HG02759 (cell line): ENCODE measurements around the gene TRAP1.

Source experiments
- ATAC-seq: cut with Tn5 transposase; IDR thresholded peaks from one replicate; pipeline ENCODE4 v1.9.1; 2021; ENCODE audit warnings: mild to moderate bottlenecking, moderate library complexity; ENCODE audit not compliant: unreplicated experiment

Gene TRAP1

DNA sequence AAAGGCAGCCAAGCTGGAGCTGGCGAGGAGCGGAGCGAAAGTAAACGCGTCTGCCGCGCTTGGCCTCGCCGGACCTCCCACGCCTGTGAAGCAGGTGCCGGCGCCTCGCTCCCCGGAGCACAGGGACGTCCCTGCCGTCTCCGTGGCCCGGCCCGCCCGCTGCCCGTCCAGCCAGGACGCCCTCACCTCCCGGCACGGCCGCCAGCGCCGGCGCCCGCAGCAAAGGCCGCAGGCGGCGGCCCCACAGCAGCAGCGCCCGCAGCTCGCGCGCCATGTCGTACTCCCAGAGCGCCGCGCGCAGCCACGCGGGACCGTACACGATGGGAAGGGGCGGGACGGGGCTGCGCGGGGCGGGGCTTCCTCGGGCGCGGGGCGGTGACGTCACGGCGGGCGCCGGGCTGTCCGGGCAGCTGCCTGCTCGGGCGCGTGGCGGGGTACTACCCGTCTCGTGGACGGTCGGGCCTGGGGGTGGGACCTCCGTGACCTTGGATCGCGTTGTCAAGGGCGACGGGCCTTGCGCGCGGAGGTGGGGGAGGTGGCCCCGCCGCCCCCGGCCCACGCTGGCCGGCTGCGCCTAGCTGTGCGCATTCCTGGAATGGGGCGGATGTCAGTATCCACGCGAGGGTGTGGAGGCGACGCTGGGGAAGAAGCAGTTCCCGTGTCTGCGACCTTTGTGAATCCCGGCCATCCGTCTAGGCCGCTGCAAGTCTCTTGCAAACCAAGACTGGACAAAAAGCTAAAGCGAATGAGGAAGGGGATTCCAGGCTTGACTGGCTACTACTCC, at the start of gene TRAP1:
TSS of gene TRAP1 (minus strand) at position 290 of the 784 bp plus-strand sequence. CDS start at position 274, 16 bp downstream.
- peak; percentile 93 for ATAC-seq

DNA sequence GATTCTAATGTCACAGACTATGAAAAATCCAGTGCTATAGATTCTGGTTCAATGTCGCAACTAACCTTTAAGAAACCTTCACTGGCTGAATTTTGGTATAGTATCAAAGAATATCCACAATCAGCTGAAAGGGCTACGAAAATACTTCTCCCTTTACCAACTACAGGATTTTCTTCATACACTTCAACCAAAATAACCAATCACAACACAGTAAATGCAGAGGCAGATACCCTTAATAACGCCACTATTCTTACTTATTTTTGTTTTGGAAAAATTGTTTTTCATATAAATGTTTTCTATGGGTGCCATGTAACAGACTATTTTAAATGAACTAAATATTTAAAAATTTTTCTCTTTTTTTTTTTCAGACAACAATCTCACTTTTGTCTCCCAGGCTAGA, 48.9 kb upstream of the TRAP1 start:
- no peak for ATAC-seq

DNA sequence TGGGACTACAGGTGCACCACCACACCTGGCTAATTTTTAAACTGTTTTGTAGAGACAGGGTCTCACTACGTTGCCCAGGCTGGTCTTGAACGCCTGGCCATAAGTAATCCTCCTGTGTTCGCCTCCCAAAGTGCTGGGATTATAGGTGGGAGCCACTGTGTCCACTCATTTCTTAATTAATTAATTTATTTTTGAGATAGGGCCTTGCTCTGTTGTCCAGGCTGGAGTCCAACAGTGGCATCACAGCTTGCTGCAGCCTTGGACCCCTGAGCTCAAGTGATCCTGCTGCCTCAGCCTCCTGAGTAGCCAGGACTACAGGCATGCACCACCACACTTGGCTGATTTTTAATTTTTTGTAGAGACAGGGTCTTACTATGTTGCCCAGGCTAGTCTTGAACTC, 47.1 kb upstream of the TRAP1 start:
- no peak for ATAC-seq

DNA sequence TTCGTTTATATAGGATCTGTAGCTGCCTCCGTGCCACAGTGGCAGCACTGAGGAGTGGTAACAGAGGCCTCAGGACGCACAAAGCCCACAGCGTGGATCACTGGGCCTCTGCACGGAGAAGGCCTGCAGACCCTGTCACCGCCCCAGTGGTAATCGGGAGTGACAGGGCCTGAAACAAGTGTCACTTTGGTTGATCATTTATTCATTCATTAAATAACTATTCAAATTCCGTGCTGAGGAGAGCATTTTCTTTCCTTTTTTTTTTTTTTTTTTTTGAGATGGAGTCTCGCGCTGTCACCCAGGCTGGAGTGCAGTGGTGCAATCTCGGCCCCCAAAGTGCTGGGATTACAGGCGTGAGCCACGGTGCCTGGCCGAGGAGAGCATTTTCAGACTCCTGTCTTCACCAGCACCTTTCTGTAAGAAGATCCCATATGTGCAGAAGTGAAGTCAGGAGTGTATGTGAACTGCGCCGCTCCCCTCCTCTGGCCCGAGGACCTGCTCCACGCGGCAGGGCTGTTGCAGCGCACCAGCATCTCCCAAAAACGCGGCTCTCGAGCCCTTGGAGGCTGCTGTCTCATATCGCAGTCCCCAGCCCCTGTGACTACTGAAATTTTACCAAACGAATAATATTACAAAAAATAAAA, 44.9 kb upstream of the TRAP1 start:
- no peak for ATAC-seq

DNA sequence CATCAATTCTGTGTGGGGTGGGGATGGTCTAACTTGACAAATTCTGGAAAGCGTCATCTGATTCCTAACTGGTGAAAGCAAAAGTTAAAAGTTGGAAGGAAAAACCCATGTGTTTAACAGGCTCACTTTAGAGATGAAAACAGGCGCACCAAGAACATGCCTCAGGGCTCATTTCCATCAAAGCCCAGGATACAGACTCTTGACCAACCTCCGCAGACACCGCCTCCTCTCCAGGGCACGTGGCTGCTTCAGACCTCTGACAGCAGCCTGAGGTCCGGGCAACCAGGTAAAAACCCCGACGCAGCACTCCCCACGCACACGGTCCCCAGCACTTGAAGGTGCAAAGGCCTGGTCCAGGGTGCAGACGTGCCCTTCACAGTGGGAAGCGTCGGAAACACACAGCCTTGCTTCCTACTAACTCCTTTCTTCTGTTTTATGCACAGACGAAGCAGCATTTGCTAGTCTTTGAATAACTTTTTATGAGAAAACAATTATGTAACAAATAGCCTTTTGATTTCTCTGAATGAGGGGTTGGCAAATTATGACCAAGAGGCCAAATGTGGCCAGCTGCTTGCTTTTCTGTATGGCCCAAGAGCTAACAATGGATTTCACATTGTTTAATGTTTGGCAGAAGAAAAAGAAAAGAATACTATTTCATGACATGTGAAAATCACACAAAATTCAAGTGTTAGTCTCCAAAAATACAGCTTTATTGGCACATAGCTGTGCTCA, 44.2 kb upstream of the TRAP1 start:
- ATAC-seq: no peak

DNA sequence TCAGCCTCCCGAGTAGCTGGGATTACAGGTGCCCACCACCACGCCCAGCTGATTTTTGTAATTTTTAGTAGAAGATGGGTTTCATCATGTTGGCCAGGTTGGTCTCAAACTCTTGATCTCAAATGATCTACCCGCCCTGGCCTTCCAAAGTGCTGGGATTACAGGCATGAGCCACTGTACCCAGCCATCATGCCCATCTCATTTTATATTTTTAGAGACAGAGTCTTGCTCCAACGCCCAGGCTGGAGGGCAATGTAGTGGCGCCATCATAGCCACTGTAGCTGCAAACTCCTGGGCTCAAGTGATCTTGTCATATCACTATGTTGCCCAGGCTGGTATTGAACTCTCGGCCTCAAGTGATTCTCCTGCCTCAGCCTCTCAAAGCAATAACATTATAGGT, 43.2 kb upstream of the TRAP1 start:
- no peak for ATAC-seq

DNA sequence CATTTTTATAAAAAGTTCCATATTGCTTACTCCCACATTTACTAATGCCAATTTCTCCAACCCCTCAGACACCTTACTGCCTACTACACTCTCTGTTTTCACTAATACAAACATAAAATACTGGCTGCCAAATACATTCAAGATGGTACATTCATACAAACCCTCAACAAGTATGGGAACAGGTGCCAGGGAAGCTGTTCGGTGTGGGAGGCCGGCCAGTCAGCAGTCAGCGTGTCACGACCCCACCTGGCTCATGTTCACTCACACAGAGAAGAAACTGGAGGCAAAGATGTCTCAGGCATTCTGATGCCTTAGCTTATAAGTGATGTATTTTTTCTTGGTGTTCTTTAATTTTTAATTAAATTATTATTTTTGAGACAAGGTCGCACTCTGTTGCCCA, 42.4 kb upstream of the TRAP1 start:
- ATAC-seq: no peak

DNA sequence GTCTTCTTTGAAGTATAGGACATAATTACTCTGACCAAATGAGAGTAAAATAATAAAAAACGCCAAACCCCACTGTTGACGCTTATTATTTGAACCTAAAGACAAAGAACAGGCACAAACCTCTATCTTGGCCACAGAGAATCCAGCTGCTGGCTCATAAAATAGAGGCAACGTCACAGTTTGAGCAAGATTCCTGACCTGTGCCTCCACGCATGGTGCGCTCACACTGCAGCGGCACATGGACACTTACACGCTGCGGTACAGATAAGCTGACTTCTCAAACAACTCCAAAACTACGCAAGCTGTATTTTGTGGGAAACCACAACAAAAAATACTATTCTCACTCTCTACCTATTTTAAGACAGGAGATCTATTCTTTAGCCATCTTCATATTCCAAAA, 38.8 kb upstream of the TRAP1 start:
- no peak for ATAC-seq

DNA sequence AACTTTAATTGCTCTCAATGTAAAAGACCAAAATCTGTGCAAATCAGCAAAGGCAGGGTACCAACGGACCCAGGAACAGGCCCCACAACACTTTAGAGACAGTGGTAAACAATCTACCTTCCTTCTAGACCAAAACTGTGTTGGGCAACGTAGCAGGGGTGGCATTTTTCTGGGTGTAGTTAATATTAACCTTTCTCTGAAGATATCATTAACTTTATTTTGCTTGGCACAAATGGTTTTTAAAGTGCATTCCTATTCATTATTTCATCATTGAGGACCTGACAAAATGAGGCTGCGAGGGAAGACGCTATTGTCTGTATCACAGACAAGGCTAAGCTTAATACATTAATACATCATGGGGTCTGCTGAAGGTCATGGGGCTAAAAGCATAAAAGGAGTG, 37.9 kb upstream of the TRAP1 start:
- no peak for ATAC-seq

DNA sequence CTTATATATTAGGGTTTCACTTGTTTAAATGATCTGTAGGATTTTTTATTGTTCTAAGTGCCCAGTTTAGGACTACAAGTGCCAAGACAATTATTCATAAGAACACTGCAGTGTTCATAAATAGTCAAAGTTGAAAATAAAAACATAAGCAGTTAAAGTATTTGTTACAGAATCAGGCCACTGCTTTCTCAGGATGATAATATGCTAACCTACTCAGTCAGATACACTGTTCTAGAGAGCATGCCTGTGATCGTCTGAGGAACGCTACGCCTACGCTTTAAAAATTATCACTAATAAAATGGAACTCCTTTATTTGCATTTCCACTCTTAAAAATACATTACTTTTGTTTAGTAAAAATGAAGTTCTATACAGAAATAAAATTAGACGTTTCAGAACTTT, 37.4 kb upstream of the TRAP1 start:
- ATAC-seq: no peak

DNA sequence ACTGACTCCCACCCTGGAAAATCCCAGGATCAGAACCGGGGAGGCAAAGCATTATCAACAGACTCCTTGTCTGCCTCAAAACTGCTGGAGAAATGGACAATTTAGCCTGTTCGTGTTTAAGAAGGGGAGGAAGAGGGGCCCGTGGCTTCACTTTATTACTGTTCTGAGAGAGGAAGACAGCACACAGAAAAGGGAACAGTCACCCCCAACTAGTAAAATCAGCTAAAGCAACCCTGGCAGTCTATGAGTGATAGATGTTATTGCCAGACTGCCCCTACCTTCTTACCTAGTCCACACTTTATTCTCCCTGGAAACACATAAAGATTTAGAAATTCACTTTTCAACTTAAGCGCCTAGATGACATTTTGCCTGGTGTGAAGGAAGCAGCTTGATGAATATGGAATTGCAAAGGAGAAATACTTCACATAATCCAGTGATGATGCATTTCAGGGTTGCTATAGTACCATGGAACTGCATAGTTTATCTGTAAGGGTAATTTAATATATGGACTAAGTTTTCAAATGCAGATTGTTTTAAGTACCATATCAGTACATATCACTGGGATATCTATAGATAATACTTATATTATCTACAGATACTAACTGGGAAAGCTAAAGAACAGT, 36.9 kb upstream of the TRAP1 start:
- no peak for ATAC-seq

DNA sequence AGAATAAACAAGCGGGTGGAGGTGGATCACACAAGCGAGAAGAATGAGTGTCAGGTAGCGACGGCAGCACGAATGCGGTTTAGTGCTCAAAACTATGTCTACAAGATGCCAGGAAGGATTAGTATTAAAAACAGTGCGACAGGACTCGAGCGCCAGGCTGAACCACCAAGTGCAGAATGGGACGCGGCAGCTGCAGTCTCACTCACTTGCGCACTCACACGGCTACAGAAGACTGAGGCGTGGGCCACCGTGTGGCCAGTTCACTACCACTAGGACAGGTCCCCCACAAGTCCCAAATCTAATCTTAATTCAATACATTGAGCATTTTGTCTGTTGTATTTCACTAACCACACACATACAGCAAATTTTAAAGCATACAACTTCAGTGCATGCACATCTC, 35.7 kb upstream of the TRAP1 start:
- ATAC-seq: no peak

DNA sequence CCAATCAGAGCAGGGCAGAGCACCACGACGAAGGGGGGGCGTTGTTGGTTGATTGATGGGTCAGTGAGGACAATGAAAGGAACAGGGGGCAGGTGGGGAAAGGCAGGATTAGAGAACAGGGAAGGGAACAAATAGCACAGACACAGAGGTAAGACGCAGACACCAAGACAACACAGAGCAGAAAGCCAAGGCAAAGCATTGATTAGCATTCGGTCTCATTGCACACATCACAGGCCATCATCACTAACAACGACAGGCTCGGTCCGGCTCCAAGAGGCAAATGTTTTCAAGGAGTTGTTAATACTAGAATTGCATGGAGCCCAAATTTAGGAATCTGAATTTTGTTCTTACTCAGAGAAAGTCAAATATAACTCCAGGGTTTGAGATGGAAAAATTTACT, 34.6 kb upstream of the TRAP1 start:
- ATAC-seq: no peak

DNA sequence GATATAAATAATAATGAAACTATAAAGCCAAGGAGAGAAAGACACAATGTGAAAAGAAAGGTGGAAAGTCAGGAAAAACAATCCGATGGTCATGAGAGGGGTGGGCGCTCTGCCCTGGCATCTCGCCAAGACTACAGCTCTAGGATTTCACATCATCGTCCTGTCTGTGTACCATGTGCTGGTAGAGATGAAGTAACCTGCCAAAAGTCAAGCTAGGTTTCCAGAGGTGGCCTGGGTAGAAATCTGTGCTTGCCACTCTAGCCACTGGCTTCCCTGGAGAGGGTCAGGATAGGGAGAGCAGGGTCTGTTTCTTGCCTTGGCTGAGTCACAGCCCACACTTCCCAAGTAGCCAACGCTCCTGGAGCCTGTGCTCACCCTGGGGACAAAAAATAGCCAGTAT, 31.0 kb upstream of the TRAP1 start:
- ATAC-seq: no peak

DNA sequence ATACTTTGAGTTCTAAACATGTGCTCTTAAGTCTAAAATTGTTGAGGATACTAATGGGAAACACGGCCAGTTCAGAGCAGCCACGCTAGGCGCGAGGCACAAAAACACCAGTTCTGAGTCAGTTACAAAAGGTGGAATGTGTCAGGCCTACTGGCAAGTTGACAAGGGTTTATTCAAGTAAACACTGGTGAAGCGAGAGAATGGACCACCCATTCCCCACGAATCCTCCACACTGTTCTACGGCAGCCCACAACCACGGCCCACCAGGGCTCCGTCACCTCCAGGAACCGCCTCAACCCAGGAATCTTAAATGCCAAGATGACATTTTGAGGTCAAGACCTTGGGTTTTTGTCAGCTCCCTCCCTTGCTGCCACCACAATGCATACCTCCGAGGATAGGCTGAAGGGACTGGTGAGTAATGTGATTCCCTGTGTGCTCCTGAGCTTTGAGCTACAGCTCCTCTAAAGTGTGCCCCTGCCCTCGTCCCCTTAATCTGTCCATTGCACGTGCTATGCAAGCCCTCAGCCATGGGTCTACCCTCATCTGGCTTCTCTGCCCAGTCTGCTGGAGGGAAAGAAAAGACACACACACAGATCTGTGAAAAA, 28.5 kb upstream of the TRAP1 start:
- no peak for ATAC-seq

DNA sequence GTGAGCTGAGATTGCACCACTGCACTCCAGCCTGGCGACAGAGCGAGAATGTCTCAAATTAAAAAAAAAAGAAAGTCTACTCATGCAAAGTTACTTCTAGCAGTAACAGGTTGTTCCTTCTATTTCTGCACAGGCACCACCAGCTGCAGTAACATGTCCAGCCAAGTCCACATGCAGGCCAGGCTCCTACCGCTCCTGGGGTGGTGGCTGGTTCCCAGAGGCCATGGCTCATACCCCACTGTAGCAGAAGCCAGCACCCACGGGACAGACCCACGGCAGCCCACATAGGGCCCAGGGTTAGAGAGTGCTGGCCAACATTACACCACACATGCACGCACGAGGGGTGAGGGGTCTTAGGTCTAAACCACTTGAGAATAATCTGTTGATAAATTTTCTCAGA, 26.7 kb upstream of the TRAP1 start:
- ATAC-seq: no peak

DNA sequence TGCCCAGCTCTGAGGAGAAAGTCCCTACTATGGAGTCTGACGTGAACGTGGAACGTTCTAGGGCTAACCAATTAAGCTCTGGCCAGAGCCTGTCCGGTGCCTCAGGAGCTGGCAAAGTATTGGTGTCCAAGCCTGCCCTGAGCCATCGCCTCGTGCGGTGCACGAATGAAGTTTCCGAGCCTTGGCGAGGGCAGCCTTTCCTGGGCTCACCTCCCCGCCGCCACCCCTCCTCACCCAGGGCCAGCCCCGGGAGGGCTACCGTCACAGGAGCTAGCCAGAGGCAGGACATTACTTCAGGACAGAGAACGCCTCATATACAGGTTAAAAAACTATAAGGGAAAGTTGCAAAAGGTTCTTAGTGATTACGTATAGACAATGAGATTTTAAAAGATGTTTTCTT, 23.6 kb upstream of the TRAP1 start:
- no peak for ATAC-seq

DNA sequence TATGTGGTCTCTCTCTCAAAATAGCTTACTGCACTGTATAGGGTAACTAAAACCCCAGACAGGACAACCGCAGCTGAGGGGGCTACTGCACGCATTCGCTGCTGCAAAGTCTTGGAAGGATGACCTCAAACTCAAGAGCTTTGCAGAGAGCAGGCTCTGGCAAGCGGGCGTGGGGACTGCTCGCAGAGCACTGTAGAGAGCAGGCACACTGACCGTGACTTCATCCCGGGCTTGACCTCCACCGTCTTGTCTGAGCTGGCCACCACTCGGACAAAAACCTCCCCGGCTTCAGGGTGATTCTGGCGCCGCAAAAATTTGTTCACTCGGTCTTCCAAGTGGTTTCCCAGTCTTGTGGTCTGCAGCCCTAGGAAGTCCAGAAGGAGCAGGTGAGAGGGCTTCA, 22.9 kb upstream of the TRAP1 start:
- ATAC-seq: no peak

DNA sequence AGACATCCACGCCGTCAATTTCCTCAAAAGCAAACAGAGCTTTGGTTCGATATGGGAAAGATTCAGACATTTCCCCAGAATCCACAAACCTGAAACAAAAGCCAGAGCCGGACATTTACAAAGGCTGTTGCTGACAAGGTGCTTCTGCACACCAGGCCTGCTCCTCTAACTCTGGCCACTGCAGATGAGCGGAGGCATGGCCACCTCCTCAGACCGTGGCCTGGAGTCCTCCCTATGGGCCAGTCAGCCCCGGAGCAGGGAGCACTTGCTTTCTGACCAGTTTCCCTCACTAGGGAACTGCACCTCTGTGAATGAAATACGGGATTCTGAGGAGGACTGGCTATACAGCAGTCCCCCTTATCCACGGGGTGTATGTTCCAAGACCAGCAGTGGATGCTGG, 22.3 kb upstream of the TRAP1 start:
- ATAC-seq: no peak

DNA sequence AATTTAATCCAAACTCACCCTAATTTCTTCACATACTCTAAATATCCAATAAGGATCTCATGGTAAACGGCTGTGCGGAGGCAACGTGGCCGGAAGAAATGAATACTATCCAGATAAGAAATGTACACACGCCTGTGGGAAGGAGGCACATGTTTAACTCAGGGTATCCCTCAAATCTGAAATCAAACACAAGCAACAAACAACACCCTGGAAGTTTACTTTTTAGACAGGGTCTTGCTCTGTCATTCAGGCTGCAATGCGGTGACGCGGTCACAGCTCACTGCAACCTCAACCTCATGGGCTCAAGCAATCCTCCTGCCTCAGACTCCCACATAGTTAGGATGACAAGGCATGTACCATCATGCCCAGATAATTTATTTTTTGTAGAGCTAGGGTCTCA, 21.2 kb upstream of the TRAP1 start:
- no peak for ATAC-seq

DNA sequence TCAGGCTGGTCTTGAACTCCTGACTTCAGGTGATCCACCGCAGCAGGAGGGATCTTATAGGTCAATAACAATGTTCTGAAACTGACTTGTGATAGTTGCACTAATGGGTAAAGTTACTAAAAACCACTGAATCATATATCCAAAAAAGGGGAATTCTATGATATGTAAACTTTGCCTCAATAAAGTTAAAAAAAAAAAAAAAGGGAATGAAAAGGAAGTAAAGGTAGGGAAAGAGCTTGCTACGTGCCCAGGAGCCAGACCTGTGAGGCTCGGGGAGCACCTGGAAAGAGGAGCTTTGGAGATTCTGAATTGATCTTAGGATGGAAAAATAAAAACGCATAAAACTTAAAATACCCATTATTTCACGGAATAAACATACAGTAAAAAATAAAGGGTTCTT, 20.8 kb upstream of the TRAP1 start:
- ATAC-seq: no peak
